ENCODE measurements around the gene ITGA1. TPM values are rescaled to one million over a fixed set of nuclear protein-coding genes. Genes with fewer than 3 reads are reported as not detected.

ITGA1 gene
- total and polyA plus RNA-seq, 2 of the 13 experiments (the other 11 are each of a cell fraction or from before 2014, with no cell fraction given), result 23.1 to 28.6 TPM

DNA sequence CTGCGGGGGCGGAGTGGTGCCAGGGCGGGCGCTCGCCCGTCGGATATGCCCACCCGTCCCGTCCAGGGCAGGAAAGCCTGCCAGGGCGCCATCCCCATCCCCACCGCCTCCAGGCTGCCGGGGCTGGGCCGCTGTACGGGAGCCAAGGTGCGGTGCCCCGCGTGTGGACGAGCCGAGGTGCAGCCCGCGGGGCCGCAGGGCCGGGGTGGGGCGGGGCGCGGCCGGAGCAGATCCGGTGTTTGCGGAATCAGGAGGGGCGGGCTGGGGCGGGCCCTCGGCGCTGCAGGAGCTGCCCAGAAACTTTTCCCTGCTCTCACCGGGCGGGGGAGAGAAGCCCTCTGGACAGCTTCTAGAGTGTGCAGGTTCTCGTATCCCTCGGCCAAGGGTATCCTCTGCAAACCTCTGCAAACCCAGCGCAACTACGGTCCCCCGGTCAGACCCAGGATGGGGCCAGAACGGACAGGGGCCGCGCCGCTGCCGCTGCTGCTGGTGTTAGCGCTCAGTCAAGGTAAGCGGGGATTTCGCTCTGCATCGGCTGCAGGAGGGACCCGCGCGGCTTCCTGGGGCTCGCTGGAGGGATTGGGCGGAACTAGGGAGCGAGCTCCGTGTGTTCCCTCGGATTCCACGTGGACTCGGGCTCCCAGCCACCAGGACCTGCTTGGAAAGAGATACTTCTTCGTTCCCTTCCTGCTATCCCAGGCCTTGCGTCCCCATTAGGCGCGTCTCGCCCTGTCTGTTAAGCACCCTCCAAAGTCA is 201.5 kb downstream of the ITGA1 start, which contains the start of gene ITGA2 (continued):
- TF ChIP-seq, protein P1, sequence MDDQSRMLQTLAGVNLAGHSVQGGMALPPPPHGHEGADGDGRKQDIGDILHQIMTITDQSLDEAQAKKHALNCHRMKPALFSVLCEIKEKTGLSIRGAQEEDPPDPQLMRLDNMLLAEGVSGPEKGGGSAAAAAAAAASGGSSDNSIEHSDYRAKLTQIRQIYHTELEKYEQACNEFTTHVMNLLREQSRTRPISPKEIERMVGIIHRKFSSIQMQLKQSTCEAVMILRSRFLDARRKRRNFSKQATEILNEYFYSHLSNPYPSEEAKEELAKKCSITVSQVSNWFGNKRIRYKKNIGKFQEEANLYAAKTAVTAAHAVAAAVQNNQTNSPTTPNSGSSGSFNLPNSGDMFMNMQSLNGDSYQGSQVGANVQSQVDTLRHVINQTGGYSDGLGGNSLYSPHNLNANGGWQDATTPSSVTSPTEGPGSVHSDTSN (CRISPR knock-in tag; IDR thresholded peaks at IDR 0.05; ENCODE audit: borderline replicate concordance), result no peak
- TF ChIP-seq ZMYM2 (CRISPR knock-in tag; IDR thresholded peaks at IDR 0.05) (no peak), PHF8 (CRISPR knock-in tag; IDR thresholded peaks at IDR 0.05) (peak; percentile 68), TCF12 (IDR thresholded peaks at IDR 0.05) (no peak), TCF12 (CRISPR knock-in tag; IDR thresholded peaks at IDR 0.05) (0 out of 2 replicates have a peak, but pooled peaks have one; percentile 43), FIP1L1 (IDR thresholded peaks at IDR 0.05; ENCODE audit: borderline replicate concordance, insufficient read depth, low read depth, low read length) (0 out of 2 replicates have a peak, but pooled peaks have one; percentile 22), DR1 (CRISPR knock-in tag; IDR thresholded peaks at IDR 0.05) (no peak), SALL2 (CRISPR knock-in tag; IDR thresholded peaks at IDR 0.05) (peak; percentile 35; the same call in 1 of the 2 replicates), HHEX (CRISPR knock-in tag; IDR thresholded peaks at IDR 0.05) (no peak), RFX3 (CRISPR knock-in tag; IDR thresholded peaks at IDR 0.05) (no peak), KLF12 (CRISPR knock-in tag; IDR thresholded peaks at IDR 0.05; ENCODE audit: borderline replicate concordance) (no peak), ZNF282 (IDR thresholded peaks at IDR 0.05; ENCODE audit: partially characterized antibody) (no peak), ZNF768 (CRISPR knock-in tag; IDR thresholded peaks at IDR 0.05) (no peak), SP4 (CRISPR knock-in tag; IDR thresholded peaks at IDR 0.05) (no peak), POLR2AphosphoS5 (IDR thresholded peaks at IDR 0.05; ENCODE audit: low read depth, low read length) (peak; percentile 82), MAZ (IDR thresholded peaks at IDR 0.05; ENCODE audit: borderline replicate concordance, low read depth, low read length) (no peak; the same call in 1 of the 2 replicates), MAZ (CRISPR knock-in tag; IDR thresholded peaks at IDR 0.05; ENCODE audit: low read depth) (peak; percentile 75), HOXA9 (CRISPR knock-in tag; IDR thresholded peaks at IDR 0.05; ENCODE audit: borderline replicate concordance) (0 out of 2 replicates have a peak, but pooled peaks have one; percentile 41), ZBTB20 (CRISPR knock-in tag; IDR thresholded peaks at IDR 0.05; ENCODE audit: borderline replicate concordance, low read depth) (no peak; the same call in 1 of the 2 replicates), ZSCAN21 (CRISPR knock-in tag; IDR thresholded peaks at IDR 0.05; ENCODE audit: borderline replicate concordance) (0 out of 2 replicates have a peak, but pooled peaks have one; percentile 63), RFXAP (CRISPR knock-in tag; IDR thresholded peaks at IDR 0.05; ENCODE audit: borderline replicate concordance) (peak; percentile 1; the same call in 1 of the 2 replicates), IKZF1 (IDR thresholded peaks at IDR 0.05) (no peak), NFRKB (IDR thresholded peaks at IDR 0.05) (no peak)
- TF ChIP-seq, protein P2, sequence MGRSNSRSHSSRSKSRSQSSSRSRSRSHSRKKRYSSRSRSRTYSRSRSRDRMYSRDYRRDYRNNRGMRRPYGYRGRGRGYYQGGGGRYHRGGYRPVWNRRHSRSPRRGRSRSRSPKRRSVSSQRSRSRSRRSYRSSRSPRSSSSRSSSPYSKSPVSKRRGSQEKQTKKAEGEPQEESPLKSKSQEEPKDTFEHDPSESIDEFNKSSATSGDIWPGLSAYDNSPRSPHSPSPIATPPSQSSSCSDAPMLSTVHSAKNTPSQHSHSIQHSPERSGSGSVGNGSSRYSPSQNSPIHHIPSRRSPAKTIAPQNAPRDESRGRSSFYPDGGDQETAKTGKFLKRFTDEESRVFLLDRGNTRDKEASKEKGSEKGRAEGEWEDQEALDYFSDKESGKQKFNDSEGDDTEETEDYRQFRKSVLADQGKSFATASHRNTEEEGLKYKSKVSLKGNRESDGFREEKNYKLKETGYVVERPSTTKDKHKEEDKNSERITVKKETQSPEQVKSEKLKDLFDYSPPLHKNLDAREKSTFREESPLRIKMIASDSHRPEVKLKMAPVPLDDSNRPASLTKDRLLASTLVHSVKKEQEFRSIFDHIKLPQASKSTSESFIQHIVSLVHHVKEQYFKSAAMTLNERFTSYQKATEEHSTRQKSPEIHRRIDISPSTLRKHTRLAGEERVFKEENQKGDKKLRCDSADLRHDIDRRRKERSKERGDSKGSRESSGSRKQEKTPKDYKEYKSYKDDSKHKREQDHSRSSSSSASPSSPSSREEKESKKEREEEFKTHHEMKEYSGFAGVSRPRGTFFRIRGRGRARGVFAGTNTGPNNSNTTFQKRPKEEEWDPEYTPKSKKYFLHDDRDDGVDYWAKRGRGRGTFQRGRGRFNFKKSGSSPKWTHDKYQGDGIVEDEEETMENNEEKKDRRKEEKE (IDR thresholded peaks at IDR 0.05), result no peak
- TF ChIP-seq, protein P3, sequence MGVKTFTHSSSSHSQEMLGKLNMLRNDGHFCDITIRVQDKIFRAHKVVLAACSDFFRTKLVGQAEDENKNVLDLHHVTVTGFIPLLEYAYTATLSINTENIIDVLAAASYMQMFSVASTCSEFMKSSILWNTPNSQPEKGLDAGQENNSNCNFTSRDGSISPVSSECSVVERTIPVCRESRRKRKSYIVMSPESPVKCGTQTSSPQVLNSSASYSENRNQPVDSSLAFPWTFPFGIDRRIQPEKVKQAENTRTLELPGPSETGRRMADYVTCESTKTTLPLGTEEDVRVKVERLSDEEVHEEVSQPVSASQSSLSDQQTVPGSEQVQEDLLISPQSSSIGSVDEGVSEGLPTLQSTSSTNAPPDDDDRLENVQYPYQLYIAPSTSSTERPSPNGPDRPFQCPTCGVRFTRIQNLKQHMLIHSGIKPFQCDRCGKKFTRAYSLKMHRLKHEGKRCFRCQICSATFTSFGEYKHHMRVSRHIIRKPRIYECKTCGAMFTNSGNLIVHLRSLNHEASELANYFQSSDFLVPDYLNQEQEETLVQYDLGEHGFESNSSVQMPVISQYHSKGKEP (CRISPR knock-in tag; IDR thresholded peaks at IDR 0.05), result 0 out of 2 replicates have a peak, but pooled peaks have one; percentile 21
- TF ChIP-seq, protein P4, sequence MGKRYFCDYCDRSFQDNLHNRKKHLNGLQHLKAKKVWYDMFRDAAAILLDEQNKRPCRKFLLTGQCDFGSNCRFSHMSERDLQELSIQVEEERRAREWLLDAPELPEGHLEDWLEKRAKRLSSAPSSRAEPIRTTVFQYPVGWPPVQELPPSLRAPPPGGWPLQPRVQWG (CRISPR knock-in tag; IDR thresholded peaks at IDR 0.05; ENCODE audit: borderline replicate concordance, low read depth), result no peak

All from HepG2 (cell line).